Mesothelial cell of epicardium (in vitro differentiated cells): ENCODE results near the gene FHIT. TPM values are rescaled to one million over a fixed set of nuclear protein-coding genes. Genes with fewer than 3 reads are reported as not detected.

Experiments
- DNase-seq, 2 experiments: peaks; one replicate each; pipeline ENCODE4 v3.0.0; 2021; ENCODE audit warnings: low spot score in 2 of 2; ENCODE audit not compliant: unreplicated experiment in 2 of 2
- H3K27ac Mint-ChIP-seq: 2 replicates; pipeline ENCODE4 v1.8.0; 2021; ENCODE audit warnings: mixed read lengths
- H3K27me3 Mint-ChIP-seq: 2 replicates; pipeline ENCODE4 v1.8.0; 2021; ENCODE audit warnings: low read depth, mixed read lengths
- H3K36me3 Mint-ChIP-seq: 2 replicates; pipeline ENCODE4 v1.8.0; 2021; ENCODE audit warnings: mixed read lengths
- H3K4me1 Mint-ChIP-seq: 2 replicates; pipeline ENCODE4 v1.8.0; 2021; ENCODE audit warnings: mixed read lengths
- H3K4me3 Mint-ChIP-seq: 2 replicates; pipeline ENCODE4 v1.8.0; 2021; ENCODE audit warnings: mild to moderate bottlenecking, moderate library complexity, mixed read lengths
- H3K9me3 Mint-ChIP-seq: 2 replicates; pipeline ENCODE4 v1.8.0; 2021; ENCODE audit warnings: mixed read lengths
- total RNA-seq: library from RNA; stranded (reverse); gene quantifications from 3 replicates; pipeline ENCODE4 v1.2.1, GENCODE V29; 2021
- TF ChIP-seq, protein P1 (sequence below): fragments of 200-600 bp; sonication (generic); IDR thresholded peaks from one replicate; pipeline ENCODE4 v1.5.0; 2021; ENCODE audit warnings: antibody characterized with exemption; ENCODE audit not compliant: unreplicated experiment

FHIT gene
- total RNA-seq, 1 donor from 2014 or later = 10.7 TPM

DNA sequence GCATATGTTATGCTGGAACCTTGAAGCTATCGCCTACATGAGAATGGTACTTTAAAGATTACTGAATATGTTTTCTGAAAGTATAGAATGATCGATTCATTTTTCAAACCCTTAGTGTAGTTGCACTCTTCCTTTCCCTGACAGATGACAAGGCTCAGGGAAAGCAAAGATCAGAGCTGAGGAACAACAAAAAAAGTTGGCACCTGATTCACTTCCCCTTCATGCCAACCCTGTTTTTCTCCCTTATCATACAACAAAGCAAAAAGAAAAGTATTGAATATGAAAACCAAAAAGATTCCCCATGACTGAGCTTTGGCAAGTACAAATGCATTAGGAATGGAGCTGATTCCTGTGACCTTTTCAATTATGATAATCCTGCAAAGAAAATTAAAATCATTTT, 1012.7 kb downstream of the FHIT start:
- Mint-ChIP-seq H3K9me3 (peaks cover 5% of the 10 kb centered on the region), H3K4me3 (no peak overlapping the region), H3K27ac (no peak overlapping the region), H3K36me3 (no peaks in the 10 kb centered on the region), H3K27me3 (no peaks in the 10 kb centered on the region), H3K4me1 (peaks cover 9% of the 10 kb centered on the region)
- TF ChIP-seq, protein P1, sequence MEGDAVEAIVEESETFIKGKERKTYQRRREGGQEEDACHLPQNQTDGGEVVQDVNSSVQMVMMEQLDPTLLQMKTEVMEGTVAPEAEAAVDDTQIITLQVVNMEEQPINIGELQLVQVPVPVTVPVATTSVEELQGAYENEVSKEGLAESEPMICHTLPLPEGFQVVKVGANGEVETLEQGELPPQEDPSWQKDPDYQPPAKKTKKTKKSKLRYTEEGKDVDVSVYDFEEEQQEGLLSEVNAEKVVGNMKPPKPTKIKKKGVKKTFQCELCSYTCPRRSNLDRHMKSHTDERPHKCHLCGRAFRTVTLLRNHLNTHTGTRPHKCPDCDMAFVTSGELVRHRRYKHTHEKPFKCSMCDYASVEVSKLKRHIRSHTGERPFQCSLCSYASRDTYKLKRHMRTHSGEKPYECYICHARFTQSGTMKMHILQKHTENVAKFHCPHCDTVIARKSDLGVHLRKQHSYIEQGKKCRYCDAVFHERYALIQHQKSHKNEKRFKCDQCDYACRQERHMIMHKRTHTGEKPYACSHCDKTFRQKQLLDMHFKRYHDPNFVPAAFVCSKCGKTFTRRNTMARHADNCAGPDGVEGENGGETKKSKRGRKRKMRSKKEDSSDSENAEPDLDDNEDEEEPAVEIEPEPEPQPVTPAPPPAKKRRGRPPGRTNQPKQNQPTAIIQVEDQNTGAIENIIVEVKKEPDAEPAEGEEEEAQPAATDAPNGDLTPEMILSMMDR = no peak
- no peak for DNase-seq

DNA sequence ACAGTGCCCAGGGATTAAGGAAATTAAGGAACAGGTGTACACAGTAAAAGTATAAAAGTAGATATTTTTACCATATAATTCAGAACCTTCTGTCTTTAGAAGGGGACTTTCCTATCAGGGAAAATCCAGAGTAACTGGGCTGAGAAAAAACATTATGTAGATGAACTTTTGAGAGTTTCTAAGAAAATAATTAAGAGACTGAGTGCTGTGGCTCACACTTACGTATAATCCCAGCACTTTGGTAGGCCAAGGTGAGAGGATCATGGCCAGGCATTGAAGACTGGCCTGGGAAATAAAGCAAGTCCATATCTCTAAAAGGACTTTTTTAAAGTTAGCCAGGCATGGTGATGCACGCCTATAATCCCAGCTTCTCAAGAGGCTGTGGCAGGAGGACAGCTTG, 1021.8 kb downstream of the FHIT start:
- H3K9me3 Mint-ChIP-seq = peaks cover 9% of the 10 kb centered on the region
- no peak for DNase-seq
- H3K4me1 Mint-ChIP-seq = peaks cover 20% of the 10 kb centered on the region
- no peaks in the 10 kb centered on the region for H3K27me3 Mint-ChIP-seq
- no peaks in the 10 kb centered on the region for H3K36me3 Mint-ChIP-seq
- H3K27ac Mint-ChIP-seq = no peak overlapping the region
- H3K4me3 Mint-ChIP-seq = no peak overlapping the region
- TF ChIP-seq, protein P1 = no peak

DNA sequence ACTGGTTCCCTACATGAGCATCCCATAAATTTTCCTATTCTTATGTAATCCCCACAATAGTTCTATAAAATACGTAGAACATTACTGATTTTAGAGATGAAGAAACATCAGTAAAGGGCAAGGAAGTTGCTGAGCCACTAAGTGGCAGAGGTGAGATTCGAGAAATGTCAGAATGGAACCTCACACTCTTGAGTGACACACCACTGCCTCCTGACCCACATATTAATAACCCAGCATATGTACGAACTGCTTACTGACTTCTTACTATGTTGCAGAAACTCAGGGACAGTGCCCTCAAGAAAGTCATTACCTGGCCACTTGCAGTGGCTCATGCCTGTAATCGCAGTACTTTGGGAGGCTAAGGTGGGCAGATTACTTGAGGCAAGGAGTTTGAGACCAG, 1022.4 kb downstream of the FHIT start:
- TF ChIP-seq, protein P1 = no peak

DNA sequence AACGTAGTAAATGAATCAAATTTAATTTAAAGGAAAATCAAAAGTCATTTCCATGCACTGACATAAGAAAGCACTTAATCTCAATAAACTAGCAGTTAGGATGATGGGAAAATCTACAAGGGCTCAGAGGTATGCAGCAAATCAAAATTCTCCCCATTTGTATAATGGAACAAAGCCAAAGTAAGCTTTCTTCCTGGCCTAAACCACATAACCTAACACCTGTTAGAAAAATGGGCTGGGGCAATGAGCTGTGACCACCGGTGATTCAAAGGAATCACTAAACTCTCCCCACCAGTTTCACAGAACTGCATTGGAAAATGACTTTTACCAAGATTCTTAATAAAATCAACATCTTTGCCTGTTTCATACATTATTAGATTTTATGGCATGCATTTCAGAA, 1024.3 kb downstream of the FHIT start:
- TF ChIP-seq, protein P1 = no peak
- Mint-ChIP-seq H3K36me3 (no peaks in the 10 kb centered on the region), H3K4me1 (peaks cover 20% of the 10 kb centered on the region), H3K27ac (no peak overlapping the region), H3K27me3 (peaks cover 9% of the 10 kb centered on the region), H3K4me3 (no peak overlapping the region), H3K9me3 (no peaks in the 10 kb centered on the region)
- DNase-seq = no peak

More for the DNA sequence above, 1022.4 kb downstream of the FHIT start:
- H3K36me3 Mint-ChIP-seq = no peaks in the 10 kb centered on the region
- DNase-seq = no peak
- H3K4me1 Mint-ChIP-seq = peaks cover 20% of the 10 kb centered on the region
- H3K4me3 Mint-ChIP-seq = no peak overlapping the region
- no peak overlapping the region for H3K27ac Mint-ChIP-seq
- peaks cover 7% of the 10 kb centered on the region for H3K9me3 Mint-ChIP-seq
- peaks cover 7% of the 10 kb centered on the region for H3K27me3 Mint-ChIP-seq

DNA sequence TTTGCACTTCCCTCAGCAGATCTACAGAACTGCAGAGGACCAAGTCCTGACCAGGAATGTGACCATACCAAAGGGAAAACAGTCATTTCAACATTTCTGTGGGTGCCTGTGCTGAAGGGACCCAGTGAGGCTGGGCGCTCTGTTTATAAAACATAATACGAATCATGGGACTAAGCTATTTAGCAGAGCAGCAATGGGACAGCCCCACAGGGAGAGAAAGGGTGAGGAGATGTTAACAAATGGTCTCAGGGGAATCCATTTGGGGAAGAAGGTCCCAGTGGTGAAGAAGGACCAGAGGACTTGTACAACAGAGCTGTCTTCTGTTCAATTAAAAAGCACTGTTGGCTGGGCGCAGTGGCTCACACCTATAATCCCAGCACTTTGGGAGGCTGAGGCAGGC, 1025.4 kb downstream of the FHIT start:
- no peaks in the 10 kb centered on the region for H3K36me3 Mint-ChIP-seq
- peaks cover 20% of the 10 kb centered on the region for H3K4me1 Mint-ChIP-seq
- H3K4me3 Mint-ChIP-seq = no peak overlapping the region
- TF ChIP-seq, protein P1 = no peak
- no peaks in the 10 kb centered on the region for H3K9me3 Mint-ChIP-seq
- peaks cover 14% of the 10 kb centered on the region for H3K27me3 Mint-ChIP-seq
- peak overlapping the region; percentile 37 for H3K27ac Mint-ChIP-seq
- no peak for DNase-seq

DNA sequence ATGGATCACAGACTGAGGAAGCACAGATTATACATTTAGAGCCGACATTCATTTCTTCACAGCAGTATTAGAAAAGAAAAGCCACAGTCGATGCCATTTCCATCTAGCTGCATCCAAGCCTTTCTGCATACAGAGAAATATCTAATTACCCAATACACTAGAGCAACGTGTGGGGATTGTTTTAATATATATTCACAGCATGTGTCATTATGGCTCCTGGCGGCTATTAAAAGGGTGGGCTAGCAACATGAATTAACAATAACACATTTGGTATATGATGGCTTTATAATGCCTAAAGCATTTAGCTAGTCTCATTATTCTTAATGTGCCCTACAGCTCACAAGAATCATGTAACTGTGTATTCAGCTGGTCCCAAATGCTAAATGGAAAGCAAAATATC, 1030.5 kb downstream of the FHIT start:
- no peaks in the 10 kb centered on the region for H3K36me3 Mint-ChIP-seq
- no peak overlapping the region for H3K4me3 Mint-ChIP-seq
- no peaks in the 10 kb centered on the region for H3K9me3 Mint-ChIP-seq
- no peak for DNase-seq
- H3K4me1 Mint-ChIP-seq = peaks cover 30% of the 10 kb centered on the region
- peaks cover 14% of the 10 kb centered on the region for H3K27me3 Mint-ChIP-seq
- no peak overlapping the region for H3K27ac Mint-ChIP-seq
- TF ChIP-seq, protein P1 = no peak
